Cerebellar cortex (tissue), 1 donor: ENCODE results near the gene SLC47A1.
"Not testable (repeated sequence)": the region's sequence is repeated elsewhere in the genome, so short reads cannot be mapped to it uniquely, and the experiment has no call there.

Source experiments
- DNase-seq: peaks from one replicate; pipeline ENCODE4 v3.0.0-alpha.2; 2015; ENCODE audit warnings: low spot score

SLC47A1 gene

DNA sequence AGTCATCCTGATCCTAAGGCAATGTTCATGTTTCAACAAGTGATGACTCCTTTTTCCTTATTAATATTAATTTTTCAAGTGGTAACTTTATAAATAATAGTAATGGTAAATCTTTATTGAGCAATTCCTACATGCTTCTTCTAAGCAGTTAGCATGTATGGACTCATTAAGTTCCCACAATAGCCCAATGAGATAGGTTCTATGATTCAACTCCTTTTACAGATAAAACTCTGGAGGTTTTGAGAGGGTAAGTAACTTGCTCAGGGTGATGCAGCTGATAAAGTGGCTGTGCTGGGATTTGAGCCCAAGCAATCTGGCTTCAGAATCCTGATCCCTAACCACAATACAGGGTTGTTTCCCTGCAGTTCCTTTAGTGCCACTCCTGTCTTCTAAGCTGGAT is 25.3 kb downstream of the SLC47A1 start:
- no peak for DNase-seq

- no peak for DNase-seq
Observed at GRCh38 chr17:19561697-19562318, 28.2 kb downstream of the SLC47A1 start.

DNA sequence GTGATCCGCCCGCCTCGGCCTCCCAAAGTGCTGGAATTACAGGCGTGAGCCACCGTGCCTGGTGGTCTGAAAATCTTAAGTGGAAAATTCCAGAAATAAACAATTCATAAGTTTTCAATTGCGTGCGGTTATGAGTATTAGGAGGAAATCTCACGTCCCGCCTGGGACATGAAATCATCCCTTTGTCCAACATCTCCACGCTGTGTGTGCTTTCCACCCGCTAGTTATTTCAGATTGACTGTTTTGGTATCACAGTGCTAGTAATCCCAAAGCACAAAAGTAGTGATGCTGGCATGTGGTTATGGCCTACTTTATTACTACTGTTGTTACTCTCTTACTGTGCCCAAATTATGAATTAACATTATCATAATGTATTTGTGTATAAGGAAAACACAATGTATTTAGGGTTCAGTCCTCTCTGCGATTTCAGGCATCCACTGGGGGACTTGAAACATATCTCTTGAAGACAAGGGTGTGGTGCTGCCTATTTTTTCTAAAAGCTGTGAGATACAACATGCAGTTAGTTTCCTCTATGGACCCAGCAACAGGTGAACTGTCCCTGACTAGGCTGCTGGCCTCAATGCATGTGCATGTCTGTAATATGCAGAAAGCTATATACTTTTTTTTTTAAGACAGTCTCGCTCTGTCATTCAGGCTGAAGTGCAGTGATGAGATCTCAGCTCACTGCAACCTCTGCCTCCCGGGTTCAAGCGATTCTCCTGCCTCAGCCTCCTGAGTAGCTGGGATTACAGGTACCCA is 32.3 kb downstream of the SLC47A1 start:
- DNase-seq, result no peak

DNA sequence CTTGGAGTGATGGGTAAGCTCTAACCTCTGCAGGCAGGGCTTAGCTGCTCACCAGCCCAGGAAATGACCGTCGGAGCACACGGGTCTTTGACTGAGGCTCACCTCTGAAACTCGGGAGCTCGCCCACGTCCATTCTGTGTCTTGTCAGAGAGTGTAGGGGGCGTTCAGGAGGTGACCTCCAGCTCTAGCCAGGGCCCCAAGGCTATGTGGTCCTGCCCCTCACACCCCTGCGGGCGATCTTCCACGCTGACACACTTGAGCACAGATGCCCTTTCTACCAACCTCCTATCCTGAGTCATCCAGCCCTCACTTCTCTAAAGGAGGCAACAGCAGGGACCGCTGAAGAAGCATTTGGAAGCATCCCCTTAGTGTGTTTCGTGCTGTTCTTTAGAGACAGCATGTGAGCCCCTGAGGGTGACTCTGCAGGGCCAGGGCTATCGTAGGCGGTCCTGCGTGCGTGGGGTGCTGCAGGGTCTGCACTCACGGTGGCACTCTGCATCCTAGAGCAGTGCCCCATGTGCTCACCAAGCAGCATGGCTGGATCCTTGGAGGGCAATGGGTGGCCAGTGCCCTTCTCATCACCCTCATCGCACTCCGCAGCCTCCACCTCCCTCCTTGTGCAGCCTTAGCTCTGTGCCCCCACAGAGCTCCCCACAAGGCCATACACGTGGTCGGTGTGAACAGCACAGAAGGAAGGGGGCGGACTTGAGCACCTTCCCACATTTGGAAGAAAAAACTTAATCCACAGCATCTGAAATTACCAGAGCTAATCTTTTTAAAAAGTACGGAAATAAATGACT is 33.8 kb downstream of the SLC47A1 start:
- DNase-seq, result no peak

GRCh38 chr17:19568016-19568350 is 34.3 kb downstream of the SLC47A1 start:
- no peak for DNase-seq

GRCh38 chr17:19569785-19570543 is 36.3 kb downstream of the SLC47A1 start:
- no peak for DNase-seq

DNA sequence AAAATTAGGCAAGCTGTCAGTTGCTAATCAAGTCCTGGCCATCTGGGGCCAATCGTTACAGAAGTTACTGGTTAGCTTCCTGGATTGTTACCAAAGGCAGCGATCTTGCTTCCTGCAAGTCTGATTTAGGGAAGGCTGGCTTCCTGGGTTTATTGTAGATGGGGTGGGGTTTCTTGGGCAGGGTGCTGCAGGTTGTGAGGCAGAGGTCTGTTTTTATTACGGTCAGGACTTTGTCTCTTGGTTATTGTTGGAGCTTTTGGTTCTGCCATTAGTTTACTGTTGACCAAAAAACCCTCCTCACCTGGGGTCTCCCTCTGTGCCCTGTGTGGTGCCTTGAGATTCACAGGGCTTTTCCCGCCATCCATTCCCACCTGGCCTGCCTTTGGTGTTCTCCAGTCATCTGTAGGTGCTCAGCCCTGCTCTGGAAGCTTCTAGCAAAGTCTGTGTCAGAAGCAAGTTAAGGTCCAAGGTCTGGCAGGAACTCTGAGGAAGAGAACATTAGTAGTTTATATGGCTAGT is 36.9 kb downstream of the SLC47A1 start:
- DNase-seq, result no peak

- no peak for DNase-seq
Observed at GRCh38 chr17:19573075-19573474, 39.4 kb downstream of the SLC47A1 start.

- DNase-seq, result no peak
Observed at GRCh38 chr17:19574956-19575355, 41.3 kb downstream of the SLC47A1 start.

DNA sequence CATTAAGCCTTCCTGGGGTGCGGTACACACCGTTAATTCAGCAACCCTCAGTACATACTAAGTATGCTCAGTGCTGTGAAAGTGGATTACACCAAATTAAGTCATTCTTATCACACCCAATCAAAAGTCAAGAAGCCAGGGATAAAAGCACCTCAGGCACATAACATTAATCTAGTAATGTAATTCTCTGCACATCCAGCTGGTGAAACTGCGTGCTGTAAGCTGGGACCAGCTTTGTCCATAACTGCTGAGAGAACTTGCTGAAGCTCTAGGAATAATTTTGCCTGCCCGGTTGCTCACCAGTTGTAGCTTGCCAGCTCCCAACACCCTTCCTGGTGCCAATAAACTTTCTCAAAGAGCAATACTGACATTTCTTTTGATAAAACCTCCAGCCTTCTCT is 44.9 kb downstream of the SLC47A1 start:
- DNase-seq, result peak; percentile 18

DNA sequence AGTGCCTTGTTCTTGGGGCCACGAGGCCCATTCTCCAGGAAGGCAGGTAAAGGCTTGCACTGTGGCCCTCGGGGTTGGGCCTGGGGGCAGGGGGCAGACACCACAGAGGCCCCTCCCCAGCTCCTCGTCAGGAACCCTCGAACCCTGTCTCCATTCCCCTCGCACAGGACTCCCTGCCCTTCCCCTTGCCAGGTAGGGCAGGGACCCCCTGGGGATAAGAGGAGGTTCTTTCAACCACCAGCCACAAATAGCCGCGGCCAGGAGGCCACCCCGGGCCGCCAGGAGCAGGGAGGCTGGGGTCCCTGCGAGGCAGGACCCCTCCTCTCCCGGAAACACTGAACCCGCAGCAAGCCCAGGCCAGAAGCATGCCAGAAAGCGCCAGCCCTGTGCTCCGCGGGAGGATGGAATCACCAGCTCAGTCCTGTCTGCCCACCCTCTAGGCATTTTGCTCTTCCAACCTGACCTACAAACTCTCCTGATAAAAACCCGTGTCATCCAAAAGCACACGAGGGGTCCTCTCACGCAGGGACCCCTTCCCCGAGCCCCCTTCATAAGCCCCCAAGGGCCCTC is 45.6 kb downstream of the SLC47A1 start:
- DNase-seq, result peak; percentile 13

- peak; percentile 6 for DNase-seq
Observed at GRCh38 chr17:19579867-19580565, 46.4 kb downstream of the SLC47A1 start.

DNA sequence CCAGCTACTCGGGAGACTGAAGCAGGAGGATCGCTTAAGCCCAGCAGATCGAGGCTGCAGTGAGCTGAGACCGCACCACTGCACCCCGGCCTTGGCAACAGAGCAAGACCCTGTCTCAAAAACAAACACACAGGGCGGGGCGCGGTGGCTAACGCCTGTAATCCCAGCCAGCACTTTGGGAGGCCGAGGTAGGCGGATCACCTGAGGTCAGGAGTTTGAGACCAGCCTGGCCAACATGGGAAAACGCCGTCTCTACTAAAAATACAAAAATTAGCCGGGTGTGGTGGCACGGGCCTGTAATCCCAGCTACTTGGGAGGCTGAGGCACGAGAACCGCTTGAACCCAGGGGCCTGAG is 46.9 kb downstream of the SLC47A1 start:
- not testable (repeated sequence) for DNase-seq

DNA sequence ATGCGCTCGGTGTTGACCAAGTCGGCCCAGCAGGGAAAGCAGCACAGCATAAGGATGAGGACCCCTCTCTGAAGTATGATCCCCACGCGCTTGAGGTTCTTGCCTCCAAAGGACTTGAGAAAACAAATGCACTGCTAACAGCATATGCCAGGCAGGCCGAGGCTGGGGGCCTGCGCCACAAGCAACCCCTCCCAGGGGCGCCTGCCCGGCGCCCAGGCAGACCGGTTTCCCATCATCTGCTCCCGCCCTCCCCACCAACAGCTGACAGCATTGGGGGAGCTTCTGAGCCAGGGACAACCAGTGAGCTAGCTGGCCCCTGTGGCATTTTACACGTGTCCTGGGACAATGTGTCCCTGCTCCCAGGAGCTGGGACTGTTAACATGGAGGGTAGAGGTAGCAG is 48.5 kb downstream of the SLC47A1 start:
- DNase-seq, result not testable (repeated sequence)

DNA sequence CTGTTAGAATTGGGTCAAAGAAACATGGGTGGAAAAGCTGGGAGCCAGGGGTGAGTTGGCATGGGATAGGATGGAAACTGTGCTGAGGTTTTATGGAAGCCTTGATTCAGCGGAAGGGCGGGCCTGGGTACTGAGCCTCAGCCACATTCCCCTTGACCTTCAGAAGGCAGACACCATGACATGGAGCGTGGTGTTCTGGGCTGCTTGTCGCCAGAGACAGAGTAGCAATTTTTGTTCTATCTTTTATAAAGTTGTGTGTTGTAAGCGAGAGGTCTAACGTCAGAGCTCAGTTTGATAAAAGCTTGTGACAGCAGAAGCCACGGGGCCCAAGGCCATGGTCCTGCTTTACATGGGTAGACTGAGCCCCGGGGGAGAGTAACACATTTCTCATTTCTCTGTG is 50.2 kb downstream of the SLC47A1 start:
- no peak for DNase-seq

GRCh38 chr17:19590451-19590850 is 56.8 kb downstream of the SLC47A1 start:
- DNase-seq, result no peak

DNA sequence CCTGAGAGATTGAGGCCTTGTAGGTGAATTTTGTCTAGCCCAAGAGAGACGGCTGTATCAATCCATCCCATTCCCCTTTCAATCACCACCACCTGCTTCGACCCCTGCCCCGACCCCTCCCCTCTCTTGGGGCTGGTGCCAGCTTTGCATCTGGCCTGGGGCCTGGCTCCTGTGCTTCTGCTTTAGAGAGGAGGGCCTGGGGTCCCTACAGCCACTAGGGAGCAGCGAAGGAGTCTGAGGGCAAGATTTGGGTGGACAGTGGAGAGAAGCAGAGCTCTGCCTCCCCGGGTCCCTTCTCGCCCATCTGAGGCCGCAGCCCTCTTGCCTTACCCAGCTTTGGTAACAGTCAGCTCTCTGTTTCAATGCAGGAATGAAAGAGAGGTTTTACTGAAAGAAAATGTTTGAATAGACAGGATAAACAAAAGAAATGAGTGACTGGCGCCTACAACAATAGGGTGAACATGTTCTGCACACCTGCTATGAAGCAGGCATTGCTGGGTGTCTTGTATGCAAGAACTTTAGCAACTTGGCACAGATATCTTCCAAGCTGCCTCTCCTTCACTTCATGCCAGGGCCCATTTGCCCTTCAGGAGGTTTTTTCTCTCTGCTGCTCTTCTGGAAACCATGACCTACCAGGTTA is 57.4 kb downstream of the SLC47A1 start:
- DNase-seq, result no peak

DNA sequence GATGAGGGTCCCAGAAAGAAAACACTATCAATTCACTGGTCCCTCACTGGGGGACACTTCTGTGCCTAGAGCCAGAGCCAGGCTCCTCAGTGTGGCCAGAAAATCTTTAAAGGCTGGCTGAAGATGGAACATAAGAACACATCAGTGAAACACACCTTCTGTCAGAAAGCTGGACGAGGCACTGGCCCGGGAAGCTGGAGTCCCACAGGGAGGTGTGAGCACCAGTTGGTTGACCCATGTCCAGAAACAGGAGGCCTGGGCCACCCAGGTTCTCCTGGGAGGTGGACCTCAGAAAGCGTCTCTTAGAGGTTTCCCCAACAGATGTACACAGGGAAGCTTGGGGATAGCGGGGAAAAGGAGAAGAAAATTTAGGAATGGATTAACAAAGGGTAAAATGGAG is 58.7 kb downstream of the SLC47A1 start:
- DNase-seq, result no peak

DNA sequence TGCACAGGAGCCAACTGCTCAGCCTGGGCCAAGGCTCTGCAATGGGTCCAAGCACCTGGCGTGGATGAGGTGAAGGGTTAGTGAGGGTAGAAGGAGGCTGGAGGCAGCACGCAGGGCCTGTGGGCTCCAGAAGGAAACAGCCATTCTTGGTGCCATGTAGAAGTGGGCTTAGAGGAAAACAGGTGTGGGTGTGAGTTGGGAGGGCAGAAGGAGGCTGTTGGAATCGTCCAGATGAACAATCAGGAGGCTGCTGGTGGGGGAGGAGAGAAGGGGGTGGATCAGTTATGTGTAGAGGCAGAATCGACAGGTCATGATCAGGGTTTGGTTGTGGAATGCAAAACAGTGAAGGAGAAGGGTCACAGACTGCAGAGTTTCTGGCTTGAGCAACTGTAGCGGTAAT is 63.2 kb downstream of the SLC47A1 start:
- DNase-seq, result no peak

- no peak for DNase-seq
Observed at GRCh38 chr17:19610311-19610710, 76.7 kb downstream of the SLC47A1 start.

DNA sequence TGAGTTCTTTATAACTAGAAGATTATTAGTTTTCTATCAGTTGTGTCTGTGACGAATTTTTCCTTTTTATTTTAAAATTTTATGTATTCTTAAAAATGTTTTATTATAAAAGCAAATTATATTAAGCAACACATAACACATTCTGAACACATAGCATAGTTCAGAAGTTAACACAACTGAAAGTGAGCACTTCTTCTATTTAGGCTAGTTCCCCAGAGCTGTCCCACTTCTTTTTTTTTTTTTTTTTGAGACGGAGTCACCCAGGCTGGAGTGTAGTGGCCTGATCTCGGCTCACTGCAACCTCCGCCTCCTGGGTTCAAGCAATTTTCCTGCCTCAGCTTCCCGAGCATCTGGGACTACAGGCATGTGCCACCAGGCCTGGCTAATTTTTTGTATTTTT is 77.2 kb downstream of the SLC47A1 start:
- DNase-seq, result no peak
